Fibroblast of villous mesenchyme (primary cell): Measurements from ENCODE around the gene KCNA10. TPM values are rescaled to one million over a fixed set of nuclear protein-coding genes. Genes with fewer than 3 reads are reported as not detected.

Source experiments
- DNase-seq: peaks from one replicate; pipeline ENCODE4 v3.0.0-alpha.2; 2010; ENCODE audit warnings: low read depth
- H3K4me3 ChIP-seq: 2 replicates; pipeline ENCODE4 v1.5.1; 2011; ENCODE audit warnings: low read depth, mild to moderate bottlenecking, low read length
- total RNA-seq: library from RNA; depleted of rRNA; stranded (reverse); fragments of >200 nt; gene quantifications from 2 replicates; pipeline ENCODE4 v1.2.3, GENCODE V29; 2012
- TF ChIP-seq, protein P1 (sequence below): IDR thresholded peaks from 2 replicates; pipeline ENCODE4 v1.5.1; 2012; ENCODE audit warnings: low read depth, mild to moderate bottlenecking, low read length; ENCODE audit not compliant: insufficient read depth

The KCNA10 gene
- total RNA-seq, 1 donor = not detected

GRCh38 chr1:110547017-110547416, 28.0 kb upstream of the KCNA10 start:
- no peak for DNase-seq

DNA sequence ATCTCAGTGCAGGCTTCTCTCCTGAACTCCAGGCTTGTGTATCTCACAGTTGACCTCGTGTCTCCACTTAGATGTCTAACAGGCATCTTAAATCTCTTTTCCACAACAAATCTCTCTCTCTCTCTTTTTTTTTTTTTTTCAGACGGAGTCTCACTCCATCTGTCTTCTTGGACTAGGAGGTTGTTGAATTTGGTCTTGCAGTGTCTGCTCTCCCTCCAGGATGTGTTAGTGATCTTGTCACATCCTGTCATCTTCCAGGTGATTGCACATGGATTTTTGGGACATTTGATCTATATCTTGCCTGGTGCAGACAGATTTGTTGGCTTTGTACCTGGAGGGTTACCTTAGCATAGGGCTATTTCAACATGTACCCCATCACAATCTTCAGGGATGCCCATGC, 26.5 kb upstream of the KCNA10 start:
- TF ChIP-seq, protein P1, sequence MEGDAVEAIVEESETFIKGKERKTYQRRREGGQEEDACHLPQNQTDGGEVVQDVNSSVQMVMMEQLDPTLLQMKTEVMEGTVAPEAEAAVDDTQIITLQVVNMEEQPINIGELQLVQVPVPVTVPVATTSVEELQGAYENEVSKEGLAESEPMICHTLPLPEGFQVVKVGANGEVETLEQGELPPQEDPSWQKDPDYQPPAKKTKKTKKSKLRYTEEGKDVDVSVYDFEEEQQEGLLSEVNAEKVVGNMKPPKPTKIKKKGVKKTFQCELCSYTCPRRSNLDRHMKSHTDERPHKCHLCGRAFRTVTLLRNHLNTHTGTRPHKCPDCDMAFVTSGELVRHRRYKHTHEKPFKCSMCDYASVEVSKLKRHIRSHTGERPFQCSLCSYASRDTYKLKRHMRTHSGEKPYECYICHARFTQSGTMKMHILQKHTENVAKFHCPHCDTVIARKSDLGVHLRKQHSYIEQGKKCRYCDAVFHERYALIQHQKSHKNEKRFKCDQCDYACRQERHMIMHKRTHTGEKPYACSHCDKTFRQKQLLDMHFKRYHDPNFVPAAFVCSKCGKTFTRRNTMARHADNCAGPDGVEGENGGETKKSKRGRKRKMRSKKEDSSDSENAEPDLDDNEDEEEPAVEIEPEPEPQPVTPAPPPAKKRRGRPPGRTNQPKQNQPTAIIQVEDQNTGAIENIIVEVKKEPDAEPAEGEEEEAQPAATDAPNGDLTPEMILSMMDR = no peak
- DNase-seq = no peak
- no peak overlapping the region for H3K4me3 ChIP-seq

More at GRCh38 chr1:110547017-110547416, 28.0 kb upstream of the KCNA10 start:
- TF ChIP-seq, protein P1 = no peak
- no peak overlapping the region for H3K4me3 ChIP-seq

- H3K4me3 ChIP-seq = no peak overlapping the region
- no peak for DNase-seq
- TF ChIP-seq, protein P1 = no peak
These were observed 25.8 kb upstream of the KCNA10 start for GRCh38 chr1:110544753-110545152.

DNA sequence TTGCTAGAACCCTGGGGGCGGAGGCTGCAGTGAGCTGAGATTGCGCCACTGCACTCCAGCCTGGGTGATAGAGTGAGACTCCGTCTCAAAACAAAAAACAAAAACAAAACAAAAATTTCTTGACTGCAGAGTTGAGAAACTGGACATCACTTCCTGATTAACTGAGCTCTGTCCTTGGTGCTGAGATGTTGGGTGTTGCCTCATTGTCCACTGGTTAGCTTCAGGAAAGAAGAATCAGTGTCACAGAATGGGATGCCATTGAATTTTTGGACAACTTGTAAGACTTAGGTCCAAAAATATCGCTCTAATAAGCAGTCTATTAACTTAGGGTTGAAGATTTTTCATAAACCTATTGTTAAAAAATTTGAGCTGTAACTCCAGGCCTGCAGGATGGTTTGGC, 23.8 kb upstream of the KCNA10 start:
- TF ChIP-seq, protein P1 = no peak
- DNase-seq = peak; percentile 48
- H3K4me3 ChIP-seq = no peak overlapping the region

DNA sequence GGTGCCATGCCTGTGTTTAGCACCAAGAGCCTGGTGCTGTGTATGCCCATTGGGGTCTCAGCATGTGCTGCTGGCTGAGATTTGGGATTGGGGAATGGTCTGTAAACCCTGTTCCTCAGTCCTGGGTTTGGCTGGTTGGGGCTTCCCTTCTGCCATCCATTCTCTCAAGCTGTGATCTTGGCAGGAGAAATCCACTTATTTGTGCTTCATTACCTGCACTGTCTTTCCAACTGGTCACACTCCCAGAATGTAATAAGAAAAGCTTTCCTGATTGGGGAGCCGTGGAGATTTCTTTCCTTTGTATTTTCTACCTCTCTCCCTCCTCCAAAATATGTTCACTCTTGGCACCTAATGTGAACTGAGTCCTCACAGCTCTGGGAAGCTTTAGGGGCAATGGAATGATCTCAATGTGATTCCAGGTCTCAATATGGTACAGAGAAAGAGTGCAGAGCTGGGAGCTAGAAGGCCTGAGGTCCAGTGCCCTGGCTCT, 23.0 kb upstream of the KCNA10 start:
- H3K4me3 ChIP-seq = no peak overlapping the region
- DNase-seq = no peak
- TF ChIP-seq, protein P1 = no peak

DNA sequence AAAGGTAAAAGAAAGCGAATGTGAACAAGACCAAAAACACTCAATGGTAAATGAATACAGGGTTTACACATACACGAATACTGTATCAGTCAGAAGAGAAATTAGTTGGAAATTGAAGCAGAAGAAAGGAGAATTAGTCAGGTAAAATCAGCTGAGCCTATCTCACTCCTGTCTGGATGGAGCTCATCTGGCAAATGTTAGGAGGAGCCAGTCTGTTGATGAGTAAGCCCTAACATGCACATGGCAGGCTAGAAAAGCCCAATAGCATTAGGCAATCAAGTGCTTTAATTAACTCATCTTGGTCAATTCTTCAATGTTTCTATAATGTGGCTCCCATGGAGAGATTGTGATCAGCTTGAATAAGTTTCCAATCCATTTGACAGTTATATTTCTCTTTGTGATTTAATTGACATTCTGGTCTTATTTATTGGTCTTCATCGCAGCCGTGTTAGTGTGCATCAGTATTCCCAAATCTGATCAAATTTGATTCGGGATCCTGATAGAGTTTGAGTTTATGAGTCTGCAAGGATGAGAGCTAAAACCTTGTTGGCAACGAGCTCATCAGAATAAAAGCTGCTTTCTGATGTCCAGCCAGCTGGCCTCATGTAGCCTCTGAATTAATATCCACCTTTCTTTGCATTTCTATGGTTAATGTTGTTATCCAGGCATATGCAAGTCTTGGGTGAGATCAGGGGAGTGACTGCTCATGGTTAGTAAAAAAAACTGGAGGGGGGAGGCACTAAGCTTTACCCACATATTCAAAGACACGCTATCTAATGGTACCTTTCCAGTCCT, 22.1 kb upstream of the KCNA10 start:
- H3K4me3 ChIP-seq = no peak overlapping the region
- no peak for DNase-seq
- TF ChIP-seq, protein P1 = no peak
